GDM1 (cell line): ENCODE results near the gene GJB5.
"Not testable (repeated sequence)": the region's sequence is repeated elsewhere in the genome, so short reads cannot be mapped to it uniquely, and the experiment has no call there.

Experiments used
- DNase-seq: peaks from one replicate; lab custom pipeline; 2025; lab: John Stamatoyannopoulos, UW

The GJB5 gene

DNA sequence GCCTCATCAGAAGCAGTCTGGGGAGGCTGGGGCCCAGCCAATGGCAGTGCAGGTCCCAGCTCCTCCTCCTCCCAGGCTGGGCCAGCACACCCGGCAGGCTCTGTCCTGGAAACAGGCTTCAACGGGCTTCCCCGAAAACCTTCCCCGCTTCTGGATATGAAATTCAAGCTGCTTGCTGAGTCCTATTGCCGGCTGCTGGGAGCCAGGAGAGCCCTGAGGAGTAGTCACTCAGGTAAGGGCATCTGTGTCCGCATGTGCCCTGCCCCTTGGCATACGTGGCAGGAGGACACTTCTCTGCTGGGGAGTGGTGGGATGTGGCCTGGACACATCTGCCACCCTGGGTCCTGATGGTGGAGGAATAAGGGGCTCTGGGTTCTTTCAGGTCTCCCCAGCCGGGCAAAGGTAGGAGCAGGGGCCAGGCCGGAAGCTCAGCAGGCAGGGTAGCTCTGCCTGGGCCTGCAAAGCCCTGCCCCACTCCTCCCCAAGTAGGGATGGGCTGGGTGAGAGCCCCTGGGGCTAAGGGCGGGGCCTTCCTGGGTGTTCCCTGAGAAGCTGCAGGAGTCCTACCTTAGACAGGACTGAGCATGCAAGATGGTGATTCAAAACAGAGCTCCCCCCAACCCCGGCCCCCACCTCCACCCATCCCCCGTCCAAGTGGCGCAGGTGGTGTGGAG, at the start of gene GJB5:
Gene GJB5 (plus strand): TSS at position 84 of the 674 bp plus-strand sequence. CDS start 2,284 bp downstream, outside the sequence.
- no peak for DNase-seq

DNA sequence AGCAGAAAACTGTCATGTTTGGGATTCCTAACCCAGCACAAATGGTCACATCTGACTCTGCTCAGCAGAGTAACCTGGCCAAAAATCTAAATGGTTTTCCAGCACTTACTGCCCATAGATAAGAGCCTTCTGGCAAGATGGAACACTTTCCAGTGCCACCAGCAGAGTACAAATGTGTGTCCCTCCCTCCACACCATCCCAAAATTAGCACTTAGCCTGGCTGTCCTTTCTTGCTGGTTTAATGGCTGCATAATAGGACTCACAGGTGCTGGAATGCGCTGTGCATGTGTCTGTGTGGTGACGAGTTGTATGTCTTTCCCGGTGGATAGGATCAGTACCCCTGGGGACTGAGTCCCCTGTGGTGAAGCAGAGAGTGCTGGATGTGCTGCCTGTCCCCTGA, 49.8 kb upstream of the GJB5 start:
- no peak for DNase-seq

DNA sequence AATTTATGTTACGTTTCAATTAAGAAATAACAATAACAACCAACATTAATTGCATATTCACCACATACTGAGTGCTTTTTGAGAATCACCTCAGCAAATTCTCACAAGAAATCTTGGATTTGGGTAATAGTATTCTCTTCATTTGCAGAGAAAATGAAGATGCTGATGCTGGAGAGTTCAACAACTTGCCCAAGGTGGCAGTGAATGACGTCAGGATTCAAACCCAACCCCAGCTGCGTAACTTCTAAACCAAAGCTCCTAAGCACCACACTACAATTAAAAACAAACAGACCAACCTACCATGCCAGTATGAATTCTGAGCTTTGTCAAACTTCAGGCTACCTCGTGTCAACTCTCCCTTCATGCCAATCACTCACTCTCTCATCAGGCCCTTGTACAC, 46.7 kb upstream of the GJB5 start:
- no peak for DNase-seq

DNA sequence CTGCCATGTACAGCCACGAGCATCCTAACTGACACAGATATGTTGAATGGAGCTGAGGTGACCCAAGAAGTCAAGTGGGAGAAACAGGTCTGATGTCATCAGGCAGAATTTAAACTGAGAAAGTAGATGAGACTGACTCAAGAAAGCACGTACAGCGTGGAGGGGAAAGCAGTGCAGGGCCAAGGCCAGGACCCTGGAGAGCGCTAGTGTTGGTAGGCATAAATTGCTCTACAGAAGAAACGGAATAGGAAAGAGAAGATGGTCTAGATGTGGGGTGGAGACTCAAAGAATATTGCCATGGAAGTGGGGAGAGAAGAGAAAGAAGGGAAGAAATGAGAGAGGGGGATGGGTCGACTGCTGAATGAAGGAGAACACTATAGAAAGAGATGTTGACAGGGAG, 45.3 kb upstream of the GJB5 start:
- DNase-seq: no peak

DNA sequence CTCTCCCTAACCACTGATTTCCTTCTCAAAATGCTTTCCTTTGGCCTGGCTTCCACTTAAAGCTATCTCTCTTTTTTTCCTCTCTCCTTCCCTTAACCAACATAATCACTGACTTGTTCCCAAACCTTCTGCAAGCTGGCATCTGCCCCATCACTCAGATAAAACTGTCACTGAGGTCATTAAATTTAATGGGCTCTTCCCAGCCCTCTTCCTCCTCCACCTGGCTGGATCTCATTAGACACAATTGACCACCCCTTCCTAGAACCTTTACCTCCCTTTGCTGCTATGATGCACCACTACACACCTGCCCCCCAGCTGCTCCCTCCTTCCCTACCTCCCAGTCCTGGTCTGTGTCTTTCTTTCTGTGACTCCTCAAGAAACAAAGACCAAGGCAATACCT, 44.0 kb upstream of the GJB5 start:
- DNase-seq: no peak

DNA sequence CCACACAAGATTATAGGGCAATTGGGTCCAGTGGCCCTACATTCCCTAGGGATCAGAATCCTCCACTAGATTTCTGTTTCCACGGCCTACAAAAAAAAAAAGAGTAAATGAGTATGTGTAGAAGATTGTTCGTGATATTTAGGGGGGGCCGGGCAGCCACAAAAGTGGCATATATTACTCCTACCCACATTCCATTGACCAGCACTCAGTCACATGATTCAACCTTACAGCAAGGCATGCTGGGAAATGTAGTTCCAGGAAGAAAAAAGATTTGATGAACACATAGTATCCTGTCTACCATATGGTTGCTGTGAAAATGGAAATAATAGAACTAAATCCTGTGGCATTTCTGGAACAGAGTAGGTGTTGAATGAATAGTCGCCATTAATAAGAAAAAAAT, 43.4 kb upstream of the GJB5 start:
- DNase-seq: no peak

DNA sequence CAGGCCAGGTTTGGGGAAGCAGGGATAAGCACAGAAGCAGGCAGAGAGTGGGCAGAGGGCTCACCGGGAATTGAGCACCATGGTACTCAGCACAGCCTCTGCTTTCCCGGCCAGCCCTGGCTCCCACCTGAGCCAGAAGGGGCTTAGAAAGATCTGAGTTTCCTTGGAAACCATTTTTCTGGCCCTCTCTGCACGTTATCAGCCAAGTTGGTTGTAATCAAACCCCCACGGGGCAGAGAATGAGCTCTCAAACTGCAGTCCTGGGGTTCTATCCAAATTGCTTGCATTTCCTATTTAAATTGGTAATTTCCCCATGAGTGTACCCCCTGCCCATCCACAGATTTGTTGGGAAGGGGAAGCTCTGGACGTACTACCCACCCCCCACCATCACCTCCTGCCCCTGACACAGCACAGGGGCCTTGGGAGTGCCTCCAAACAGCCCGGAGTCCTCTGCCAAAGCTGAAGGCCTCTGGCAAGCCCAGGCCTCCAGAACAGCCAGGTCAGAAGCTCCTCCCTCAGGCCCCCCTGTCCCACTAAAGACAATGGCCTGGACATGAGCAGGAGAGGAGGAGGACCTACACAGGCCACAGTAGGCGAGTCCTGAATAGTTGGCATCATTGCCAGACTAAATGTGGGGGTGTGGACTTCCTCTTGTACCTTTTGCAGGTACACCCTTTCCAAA, 42.7 kb upstream of the GJB5 start:
- no peak for DNase-seq

DNA sequence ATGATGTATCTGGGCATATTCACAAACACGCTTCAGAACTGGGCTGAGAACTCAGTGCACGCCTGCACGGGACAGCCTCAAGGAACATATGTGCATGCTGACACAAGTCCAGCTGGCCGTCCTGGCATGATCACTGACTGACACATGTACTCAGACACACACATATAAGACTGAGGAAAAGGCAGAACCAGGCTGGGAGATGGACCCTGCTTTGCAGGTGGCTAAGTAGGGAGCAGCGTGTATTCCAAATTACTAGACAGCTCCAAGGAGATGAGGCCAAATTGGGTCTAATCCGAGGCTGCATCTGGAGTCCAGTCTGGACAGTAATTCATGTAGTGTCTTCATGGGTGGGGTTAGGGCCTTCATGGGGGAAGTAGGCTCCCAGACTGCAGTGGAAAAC, 41.4 kb upstream of the GJB5 start:
- DNase-seq: no peak

DNA sequence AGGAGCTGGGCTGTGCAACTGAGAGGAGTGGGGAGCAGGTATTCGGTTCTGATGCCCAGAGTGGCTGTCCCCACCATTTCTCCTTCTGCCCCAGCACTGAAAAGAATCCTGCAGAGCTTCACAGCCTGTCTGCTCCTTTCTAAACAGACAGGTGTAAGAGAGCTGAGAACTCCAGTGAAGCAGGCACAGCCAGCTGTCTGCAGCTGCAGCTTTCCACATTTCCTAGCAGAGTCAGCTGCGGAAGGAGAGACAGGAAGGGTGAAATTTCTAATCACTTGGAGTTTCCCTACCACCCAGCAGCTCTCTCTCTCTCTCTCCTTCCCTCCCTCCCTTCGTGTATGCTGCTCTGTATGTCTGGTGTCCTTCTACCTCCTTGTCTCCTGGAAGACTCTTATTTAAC, 40.5 kb upstream of the GJB5 start:
- no peak for DNase-seq

DNA sequence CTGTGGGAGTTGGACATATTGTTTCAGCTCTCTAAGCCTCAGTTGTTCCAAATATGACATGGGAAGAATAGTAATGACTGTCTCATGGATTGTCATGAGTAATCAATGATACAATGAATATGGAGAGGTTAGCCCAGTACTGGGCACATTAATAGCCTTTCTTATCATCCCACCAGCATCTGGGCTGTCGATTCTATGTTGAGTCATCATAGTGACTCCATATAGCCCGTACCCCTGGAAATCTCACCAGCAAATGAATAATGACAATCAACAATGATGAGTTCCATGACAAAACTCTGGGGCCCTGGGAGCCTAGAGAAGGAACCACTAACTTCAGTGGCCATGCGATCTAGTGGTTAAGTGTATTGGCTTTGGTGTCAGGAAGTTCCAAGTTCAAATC, 39.7 kb upstream of the GJB5 start:
- DNase-seq: no peak

DNA sequence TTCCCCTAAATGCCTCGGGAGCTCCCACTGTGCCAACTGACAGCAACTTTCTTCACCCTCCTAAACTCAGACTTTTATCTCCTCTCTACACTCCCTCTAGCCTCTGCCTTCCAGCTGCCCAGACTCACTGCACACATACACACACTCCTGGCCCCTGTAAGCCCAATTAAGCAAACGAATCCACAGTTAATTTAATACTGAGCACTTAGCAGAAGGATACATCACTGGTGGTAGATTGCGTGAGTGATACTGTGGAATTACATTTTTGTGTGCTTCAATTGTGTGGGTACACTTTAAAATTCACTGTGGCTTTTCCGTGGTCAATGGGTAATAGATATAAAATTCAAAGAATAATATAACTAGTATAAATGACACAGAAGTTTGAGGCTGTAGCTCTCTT, 33.6 kb upstream of the GJB5 start:
- no peak for DNase-seq

DNA sequence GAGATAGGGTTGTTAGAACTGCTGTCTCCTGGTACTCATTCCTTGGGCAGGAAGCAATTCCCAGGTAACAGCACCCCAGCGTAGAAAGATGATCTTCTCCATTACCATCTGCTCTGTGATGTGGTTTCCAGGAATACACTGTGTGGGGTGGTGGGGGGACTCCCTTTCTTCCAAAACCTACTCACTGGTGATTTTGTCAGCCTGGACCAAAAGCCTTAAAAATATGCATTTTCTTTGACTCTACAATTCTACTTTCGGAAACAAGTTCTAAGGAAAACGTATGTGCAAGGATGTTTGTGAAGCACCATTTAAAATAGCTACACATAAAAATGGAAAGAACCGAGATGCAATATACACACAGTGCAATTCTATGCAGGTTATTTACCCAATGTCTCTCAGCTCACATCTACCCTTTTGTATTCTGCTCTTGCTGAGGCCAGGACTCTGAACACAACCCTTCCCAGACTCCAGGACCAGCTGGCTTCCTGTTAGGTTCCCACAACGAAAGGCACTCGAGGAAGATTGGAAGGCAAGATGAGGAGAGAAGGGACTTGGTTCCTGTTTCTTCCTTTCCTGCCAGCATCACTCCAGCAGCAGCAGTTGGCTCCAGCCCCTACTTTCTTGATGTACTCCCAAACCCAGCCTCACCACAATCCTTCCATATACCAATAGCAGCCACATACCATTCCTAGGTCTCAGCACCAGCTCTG, 33.0 kb upstream of the GJB5 start:
- no peak for DNase-seq

DNA sequence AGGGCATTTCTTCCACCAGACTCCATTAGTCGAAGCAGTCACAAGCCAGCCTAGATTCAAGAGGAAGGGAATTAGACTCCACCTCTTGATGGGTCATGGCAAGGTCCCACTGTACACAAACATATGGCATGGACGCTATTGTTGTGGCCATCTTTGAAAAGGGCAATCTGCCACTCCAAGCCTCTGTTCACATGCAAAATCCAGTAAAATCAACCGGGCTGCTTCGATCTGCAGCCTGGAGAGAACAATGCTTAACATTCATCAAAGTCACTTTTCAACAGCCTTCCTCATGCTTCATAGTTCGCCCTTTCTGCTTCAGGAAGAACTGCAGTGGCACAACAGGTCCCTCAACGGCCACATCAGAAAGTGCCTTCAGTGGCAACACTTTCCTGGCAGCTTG, 28.0 kb upstream of the GJB5 start:
- DNase-seq: no peak

DNA sequence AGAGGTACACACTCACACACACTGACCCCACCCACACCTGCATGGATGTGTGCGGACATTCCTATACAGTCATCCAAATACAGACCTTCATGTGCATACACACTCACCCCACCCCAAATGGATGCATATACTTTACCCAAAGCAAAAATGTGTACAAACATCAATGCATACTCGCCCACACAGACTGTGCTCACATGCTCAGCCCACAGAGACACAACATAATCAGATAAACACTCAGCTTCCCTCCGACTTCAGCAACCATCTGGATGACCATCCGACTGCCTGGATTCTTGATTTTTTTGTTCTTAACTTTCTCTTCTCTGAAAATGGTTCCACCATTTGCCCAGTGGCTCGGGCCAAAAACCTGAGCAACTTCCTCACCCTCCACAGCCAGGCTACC, 24.4 kb upstream of the GJB5 start:
- no peak for DNase-seq

DNA sequence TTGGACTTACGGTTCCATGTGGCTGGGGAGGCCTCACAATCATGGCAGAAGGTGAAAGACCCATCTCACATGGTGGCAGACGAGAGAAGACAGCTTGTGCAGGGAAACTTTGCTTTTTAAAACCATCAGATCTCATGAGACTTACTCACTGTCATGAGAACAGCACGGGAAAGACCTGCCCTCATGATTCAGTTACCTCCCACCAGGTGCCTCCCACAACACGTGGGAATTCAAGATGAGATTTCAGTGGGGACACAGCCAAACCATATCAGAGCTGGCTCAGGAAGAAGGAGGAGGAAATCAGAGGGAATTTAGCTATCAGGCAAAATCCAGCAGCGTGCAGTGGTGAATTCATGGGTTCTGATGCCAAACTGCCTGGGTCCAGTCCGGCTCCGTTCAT, 22.0 kb upstream of the GJB5 start:
- DNase-seq: not testable (repeated sequence)

DNA sequence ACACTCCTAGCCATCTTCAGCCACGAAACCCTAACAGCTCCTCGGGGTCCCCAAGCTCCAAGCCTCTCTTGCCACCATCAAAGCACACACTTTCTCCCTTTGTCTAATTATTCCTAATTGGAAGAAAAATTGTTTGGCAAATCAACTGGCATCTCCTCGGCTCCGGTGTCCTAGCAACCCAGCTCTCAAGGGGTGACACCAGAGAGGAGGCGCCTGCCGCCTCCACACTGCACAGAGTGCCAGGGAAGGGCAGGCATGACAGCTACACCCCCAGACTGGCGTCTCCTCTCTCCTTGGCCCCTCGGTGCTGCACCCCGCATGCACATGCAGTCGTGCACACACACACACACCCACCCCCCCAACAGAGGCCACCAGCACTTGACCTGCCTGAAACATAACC, 18.2 kb upstream of the GJB5 start:
- DNase-seq: no peak

DNA sequence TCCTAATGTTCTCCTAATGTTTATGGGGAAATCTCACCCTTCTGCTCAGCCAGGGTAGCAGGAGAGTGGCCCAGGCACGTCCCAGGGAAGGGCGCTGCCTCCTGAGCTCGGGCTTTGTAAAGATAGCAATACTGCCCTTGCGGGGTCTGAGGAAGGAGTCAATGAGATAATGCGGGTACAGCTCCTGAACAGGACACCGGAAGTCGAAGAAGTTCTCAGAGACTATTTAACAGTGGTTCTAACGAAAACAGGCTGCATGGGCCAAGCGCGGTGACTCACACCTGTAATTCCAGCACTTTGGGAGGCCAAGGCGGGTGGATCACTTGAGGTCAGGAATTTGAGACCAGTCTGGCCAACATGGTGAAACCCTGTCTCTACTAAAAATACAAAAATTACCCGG, 17.6 kb upstream of the GJB5 start:
- DNase-seq: not testable (repeated sequence)

DNA sequence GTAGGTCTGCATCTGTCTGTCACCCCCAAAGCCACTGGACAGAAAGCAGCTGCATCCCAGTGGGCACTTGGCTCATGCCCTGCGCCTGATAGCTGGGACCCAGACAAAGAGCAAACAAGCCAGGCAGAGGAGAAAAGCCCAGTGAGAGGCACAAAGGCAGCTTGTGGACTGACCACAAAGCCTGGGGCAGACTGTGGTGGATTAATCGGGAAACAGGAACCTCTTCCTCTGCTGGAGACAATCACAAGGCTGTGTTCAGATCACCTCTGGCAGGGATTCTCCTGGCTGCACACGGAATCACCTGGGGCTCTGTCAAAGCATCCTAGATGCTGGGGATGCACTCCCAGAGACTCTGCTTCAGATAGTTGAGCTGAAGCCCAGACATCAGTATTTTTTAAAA, 15.2 kb upstream of the GJB5 start:
- DNase-seq: no peak

DNA sequence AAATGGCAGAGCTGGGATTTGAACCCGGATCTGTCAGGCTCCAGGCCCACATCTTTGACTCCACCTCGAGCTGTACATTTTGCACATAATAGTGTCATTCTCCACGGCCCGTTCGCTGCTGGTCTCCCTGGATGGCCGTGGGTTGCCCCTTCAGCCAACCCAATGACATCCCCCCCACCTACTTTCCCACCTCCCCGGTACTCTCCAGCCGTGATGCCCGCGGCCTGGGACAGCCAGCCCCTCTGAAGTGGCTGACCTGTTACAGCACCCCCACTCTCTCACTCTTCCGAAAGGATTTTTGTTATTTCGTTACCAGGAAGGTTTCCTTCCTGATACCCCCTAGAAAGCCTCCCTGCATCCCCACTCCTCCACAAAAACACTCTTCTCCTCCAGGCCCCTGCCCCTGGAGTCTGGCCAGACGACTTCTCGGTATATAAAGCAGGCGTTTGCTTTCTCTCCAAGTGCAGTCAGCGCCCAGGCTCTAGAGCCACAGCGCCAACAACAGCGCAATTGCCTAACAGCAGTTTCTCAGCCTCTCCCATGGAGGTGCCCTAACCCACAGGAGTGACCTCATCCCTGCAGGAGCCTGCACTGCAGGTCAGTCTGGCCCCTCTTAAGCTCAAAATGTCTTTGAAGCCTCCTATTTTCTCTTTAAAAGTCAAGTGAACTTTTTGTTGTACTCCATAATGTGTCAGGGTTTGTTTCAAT, 14.5 kb upstream of the GJB5 start:
- DNase-seq: no peak

DNA sequence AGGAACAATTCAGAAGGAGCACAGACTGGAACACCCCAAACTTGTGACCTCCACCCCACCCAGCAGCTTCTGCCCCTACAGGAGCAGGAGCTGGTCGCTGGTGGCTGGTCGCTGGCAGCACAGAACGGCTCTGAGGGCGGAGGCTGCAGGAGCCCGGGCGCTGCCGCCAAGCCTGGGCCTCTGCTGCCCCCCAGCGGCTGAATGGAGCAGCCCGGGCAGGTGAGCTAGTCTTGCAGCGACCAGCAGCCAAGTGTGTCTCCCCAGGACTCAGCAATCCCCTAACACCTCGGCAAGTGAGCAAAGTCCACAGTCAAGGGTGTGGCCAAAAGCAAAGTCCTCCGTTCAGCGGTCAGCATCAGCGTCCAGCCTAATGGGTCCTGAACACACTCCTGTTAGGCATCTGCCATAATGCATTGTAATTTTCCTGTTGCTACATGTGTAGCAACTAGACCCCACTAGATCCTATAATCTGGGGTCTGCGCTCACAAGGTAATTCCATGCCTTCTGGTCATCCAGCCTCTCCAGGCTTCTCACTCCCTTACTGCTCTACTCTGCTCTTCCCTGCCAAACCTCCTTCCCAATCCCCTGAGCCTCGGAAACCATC, 12.1 kb upstream of the GJB5 start:
- DNase-seq: peak; percentile 44

DNA sequence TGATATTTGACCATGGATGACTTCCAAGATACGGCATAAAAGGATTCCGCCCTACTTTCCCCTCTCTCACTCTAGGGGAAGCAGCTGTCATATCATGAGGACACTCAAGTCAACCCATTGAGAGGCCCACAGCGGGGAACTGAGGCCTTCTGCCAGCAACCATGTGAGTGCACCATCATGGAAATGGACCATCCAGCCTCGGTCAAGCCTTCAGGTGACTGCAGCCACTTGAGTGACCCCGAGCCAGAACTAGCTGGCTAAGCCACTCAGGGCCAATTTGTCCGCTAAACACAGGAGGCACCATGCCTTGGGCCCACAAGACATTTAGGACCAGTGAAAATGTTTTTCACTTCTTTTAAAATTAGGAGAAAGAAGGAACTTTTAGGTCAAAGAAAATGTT, 11.1 kb upstream of the GJB5 start:
- DNase-seq: no peak

DNA sequence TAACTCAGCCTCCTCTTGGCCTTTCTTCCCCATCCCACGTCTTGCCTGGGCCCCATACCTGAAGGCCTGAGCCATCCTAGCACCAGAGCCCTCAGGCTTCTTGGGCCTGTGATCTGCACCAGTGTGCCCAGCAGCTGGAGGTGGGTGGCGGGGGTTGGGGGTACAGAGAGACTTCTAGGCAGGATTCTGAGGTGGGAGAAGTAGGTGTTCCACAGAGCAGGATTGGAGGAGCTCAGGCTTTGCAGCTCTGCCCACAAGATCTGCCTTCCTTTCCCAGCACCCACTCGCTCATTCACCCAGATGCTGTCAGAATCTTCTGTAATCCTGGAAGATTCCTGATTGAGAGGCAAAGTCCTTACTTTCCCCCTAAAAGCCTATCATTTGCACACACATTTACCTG, 10.0 kb upstream of the GJB5 start:
- DNase-seq: no peak
